ENCODE results near the gene SPATS2.

GRCh38 chr12:49323524-49324097 lies 43.7 kb upstream of the SPATS2 start:
- TF ChIP-seq CREB1 (IDR thresholded peaks at IDR 0.05; ENCODE audit: low read depth) (no peak), EP300 (IDR thresholded peaks at IDR 0.05; ENCODE audit: borderline replicate concordance in 1 of 2, control insufficient read depth in 1 of 2, low read depth in 2 of 2, low read length in 2 of 2) (no peak), HDAC6 (IDR thresholded peaks at IDR 0.05; ENCODE audit: unreplicated experiment) (no peak), RAD51 (IDR thresholded peaks at IDR 0.05) (no peak), POLR2AphosphoS2 (IDR thresholded peaks at IDR 0.05; ENCODE audit: low read depth, low read length) (no peak), USF2 (IDR thresholded peaks at IDR 0.05; ENCODE audit: borderline replicate concordance, low read depth, low read length) (no peak), SUZ12 (IDR thresholded peaks at IDR 0.05; ENCODE audit: unreplicated experiment) (no peak), CEBPZ (IDR thresholded peaks at IDR 0.05; ENCODE audit: low read depth, low read length) (no peak)
